Measurements from ENCODE around the gene PPP1R3F. TPM values are rescaled to one million over a fixed set of nuclear protein-coding genes. Genes with fewer than 3 reads are reported as not detected.

Gene PPP1R3F, protein sequence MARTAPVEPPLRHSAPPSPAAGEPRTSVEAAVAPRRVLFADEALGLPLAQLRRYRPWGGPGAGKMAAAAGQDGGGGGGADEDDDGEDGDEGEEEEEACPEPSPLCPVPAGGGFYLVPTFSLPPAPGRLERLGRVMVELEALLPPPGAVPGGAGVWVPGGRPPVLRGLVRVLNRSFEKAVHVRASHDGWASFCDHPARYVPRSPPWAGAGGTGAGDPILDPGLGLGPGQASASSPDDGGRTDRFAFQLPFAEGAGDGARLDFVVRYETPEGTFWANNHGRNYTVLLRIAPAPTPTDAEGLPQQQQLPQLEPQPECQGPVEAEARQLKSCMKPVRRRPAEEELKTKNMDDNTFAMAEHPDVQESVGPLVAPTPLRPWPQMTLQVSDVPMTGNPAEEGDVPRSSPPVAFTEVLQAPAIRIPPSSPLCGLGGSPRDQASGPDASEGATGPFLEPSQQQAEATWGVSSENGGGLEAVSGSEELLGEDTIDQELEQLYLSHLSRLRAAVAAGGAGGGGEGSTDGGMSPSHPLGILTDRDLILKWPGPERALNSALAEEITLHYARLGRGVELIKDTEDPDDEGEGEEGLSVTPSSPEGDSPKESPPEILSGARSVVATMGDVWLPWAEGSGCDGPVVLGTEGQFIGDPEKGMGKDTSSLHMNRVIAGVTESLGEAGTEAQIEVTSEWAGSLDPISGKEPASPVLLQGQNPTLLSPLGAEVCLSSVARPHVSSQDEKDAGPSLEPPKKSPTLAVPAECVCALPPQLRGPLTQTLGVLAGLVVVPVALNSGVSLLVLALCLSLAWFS
- 1 to 10 TPM; 1.9 to 2.5 TPM for total RNA-seq
- long read RNA-seq, partial matches to known transcripts, result 1 of 2 reads
- long read RNA-seq, other reads (novel, unspliced or antisense), result 1 of 2 reads

DNA sequence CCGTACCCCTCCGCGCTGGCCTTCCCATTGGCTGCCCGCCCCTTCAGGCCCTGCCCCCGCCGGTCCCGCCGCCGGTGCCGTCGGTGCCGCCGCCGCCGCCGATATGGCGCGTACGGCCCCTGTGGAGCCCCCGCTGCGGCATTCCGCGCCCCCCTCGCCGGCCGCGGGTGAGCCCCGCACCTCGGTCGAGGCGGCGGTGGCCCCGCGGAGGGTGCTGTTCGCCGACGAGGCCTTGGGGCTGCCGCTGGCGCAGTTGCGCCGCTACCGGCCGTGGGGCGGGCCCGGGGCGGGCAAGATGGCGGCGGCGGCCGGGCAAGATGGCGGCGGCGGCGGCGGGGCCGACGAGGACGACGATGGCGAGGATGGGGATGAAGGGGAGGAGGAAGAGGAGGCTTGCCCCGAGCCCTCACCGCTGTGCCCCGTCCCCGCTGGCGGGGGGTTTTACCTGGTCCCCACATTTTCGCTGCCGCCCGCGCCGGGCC lies at the start of gene PPP1R3F:
PPP1R3F (plus strand) TSS at position 27 of the 482 bp plus-strand sequence; CDS start at position 104, 77 bp downstream.
- DNase-seq, result no peak
- ATAC-seq, result peak; percentile 12
- intact Hi-C loops (cut with DNase I, micrococcal nuclease), result no loop called here

DNA sequence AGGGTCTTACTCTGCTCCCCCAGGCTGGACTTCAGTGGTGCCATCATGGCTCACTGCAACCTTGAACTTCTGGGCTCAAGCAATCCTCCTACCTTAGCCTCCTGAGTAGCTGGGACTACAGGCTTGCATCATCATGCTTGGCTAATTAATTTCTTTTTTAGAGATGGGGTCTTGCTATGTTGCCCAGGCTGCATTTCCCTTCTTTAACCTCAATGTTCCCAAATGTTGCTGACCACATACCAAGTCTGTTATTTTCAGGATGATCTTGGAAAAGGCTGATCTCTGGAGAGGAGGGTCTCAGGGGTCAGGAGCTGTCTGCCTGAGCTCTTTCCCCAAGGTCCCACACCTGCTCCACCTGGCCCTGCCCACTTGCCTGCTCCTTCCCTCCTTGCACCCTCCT lies 49.5 kb upstream of the PPP1R3F start:
- DNase-seq (no peak), ATAC-seq (no peak)
- intact Hi-C loops (cut with DNase I, micrococcal nuclease), result no loop called here

DNA sequence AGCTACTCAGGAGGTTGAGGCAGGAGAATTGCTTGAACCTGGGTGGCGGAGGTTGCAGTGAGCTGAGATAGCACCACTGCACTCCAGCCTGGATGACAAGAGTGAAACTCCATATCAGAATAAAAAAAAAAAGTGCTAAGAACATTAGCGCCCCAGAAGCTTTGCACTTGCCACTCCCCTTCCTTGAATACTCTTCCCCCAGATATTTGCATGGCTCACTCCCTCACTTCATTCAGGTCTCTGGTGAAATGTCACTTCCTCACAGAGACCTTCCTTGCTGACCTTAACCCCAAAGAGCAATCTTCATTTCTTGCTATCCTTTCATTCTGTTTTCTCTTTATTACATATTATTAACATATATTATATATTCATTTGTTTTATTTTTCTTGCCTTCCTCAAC lies 47.7 kb upstream of the PPP1R3F start:
- no peak for DNase-seq
- intact Hi-C loops (cut with DNase I, micrococcal nuclease), result no loop called here
- ATAC-seq, result no peak

DNA sequence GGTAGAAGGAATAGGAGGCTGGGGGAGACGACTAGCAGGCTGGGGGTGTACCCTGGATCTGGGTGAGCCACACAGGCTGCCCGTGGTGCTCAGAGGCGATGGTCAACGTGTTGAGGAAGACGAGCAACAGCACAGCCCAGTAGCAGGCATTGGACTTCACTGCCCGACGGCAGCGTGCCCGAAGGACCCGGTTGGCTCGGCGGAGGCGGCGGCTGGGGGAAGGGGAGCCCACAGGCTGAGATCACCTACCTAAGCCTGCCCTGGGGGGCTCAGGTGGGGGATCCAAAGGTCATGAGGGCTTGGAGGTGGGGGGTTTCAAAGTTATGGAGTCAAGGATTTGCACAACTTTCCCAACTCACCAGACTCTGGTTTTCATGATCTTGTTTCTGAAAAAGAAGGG lies 43.7 kb upstream of the PPP1R3F start:
- no peak for ATAC-seq
- DNase-seq, result no peak
- intact Hi-C loops (cut with DNase I, micrococcal nuclease), result no loop called here

DNA sequence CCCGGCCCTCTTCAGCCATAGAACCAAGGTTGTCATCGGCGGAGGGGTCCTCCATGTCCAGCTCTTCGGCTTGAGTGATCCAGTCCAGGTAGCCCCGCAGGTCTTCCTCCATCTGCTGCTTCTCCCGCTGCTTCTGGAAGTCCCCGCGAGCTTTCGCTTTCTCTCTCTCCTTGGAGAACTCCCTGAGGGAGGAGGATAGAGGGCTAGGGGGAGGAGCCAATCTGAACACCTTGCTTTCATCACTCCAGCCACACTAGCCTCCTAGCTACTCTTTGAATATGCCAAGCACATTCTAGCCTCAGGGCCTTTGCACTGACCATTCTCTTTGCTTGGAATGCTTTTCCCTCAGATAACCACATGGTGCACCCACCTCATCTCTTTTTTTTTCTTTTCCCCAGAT lies 42.6 kb upstream of the PPP1R3F start:
- intact Hi-C loops (cut with DNase I, micrococcal nuclease), result no loop called here
- ATAC-seq (no peak), DNase-seq (no peak)

DNA sequence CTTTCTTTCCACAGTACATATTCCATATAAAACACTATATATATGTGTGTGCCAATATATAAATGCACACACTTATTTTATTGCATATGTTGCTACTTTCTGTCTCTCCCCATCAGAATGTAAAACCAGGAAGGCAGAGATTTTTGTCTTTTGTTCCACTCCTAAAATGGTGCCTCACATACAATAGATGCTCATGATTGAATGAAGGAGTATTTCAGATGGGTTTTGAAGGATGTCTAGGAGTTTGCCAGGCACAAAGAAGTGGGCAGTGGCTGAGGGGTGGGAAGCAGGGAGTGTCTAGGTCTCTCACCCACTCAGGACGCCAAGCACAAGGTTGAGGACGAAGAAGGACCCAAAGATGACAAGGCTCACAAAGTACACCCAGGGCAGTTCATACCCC lies 41.9 kb upstream of the PPP1R3F start:
- DNase-seq, result no peak
- no peak for ATAC-seq
- intact Hi-C loops (cut with DNase I, micrococcal nuclease), result no loop called here

DNA sequence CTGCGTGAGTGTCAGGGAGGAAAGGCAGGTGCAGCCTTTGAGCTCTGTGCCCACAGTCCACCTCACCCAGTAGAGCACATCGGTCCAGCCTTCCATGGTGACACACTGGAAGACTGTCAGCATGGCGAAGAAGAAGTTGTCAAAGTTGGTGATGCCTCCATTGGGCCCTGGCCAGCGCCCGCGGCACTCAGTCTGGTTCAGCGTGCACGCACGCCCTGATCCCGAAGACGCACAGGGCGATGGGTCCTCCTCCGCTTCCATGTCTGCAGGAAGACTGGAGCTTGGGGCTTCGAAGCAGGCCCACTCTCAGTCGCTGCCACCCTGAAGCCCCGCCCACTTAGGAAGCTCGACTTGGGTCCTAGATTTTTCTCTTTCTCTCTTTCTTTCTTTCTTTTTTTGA lies 41.4 kb upstream of the PPP1R3F start:
- DNase-seq, result no peak
- intact Hi-C loops (cut with DNase I, micrococcal nuclease), result no loop called here

DNA sequence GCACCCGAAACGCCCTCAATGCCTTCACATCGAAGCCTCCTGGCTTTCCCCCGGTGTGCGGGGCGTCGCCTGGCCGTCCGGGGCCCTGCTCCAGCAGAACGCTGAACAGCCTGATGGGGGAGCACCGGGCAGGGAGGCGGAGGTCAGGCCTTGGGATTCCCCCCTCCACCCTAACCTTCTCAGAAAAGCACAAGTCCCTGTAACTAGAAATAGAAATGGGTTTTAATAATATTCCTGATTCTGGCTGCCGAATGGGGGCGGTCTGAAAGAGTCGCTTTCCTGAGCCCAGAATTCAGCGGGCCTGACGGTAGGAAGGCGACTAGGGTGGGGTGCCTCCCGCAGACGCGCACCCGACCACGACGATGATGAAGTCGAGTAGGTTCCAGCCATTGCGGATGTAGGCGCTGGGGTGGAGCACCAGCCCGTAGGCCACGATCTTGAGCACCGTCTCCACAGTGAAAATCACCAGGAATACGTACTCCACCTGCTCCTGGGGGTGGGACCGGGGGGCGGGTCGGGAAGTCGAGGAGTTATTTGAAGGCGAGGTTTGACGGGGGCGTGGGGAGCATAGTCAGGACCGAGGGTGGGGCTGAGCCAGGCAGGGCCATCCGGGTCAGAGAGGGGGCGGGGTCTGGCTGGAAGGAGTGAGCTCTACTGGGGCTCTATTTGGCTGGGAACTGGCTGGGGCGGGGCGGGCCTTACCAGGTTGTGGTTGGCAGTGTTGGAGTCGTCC lies 38.9 kb upstream of the PPP1R3F start:
- intact Hi-C loops (cut with DNase I, micrococcal nuclease), result no loop called here
- ATAC-seq (peak; percentile 88), DNase-seq (peak; percentile 88)

More for the DNA sequence above, 41.4 kb upstream of the PPP1R3F start:
- ATAC-seq, result no peak

DNA sequence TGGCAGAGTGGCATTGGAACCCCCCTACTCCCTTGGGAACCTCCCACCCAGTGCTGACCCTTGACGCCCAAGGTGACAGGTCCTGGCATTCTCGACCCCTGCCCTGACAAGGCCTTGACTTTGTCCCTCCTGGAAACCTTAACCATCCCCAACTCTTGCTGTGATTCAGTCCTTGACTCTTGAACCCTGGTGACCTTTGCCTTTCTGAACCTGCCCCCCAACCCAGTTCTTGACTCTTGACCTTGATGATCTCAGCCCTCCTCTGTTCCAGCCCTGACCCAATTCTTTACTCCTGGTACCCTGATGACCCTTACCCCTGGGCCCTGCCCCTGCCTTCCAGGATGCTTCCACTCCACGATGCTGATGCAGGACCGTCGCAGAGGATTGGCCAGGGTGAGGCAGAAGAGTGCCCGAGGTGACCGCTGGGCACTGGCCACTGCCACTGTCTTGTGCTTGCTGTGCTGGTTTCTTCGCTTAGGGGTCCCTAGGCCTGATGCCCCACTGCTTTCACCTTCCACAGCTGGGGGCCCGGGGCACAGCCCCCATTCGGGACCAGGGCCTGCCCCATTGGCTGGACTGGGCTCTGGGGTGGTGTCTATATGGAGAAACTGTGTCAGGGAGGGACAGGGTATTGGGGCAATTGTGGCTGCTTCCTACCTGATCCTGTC lies 38.1 kb upstream of the PPP1R3F start:
- intact Hi-C loops (cut with DNase I, micrococcal nuclease), result no loop called here
- DNase-seq (no peak), ATAC-seq (no peak)

DNA sequence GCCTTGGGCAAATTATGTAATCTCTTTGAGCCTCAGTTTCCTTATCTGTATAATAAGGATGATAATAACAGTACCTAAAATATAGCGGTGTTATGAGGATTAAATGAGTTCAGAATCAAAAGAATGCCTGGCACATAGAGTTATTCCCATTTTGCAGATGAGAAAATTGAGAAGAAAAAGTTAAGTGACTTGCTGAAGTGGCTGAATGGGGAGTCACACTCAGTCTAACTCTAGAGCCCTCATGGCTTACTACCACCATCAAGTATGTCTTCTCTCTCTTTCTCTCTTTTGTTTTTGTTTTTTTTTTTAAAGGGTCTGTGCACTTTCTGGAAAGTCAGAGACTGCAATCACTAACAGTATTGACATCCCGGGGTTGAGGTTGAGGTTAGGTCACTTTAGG lies 37.1 kb upstream of the PPP1R3F start:
- DNase-seq, result no peak
- intact Hi-C loops (cut with DNase I, micrococcal nuclease), result no loop called here
- ATAC-seq, result no peak

DNA sequence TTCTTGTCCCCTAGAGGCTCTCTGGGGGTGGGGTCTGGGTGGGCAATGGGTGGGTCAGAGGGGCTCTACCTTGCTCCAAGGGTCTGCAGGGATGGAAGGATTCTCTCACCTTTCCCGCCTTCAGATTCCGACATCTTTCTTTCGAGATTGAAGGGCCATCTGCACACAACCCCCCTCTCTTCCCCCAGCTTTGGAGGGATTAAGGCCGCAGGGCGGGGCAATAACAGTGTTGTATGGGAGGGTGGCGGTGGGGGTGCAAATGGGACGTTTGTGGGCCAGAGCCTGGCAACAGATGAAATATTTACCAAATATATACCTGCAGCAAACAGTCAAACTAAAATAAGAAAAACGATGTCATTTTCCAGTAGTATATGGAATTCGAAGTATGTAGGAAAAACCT lies 36.4 kb upstream of the PPP1R3F start, which contains the start of gene CACNA1F:
CACNA1F (minus strand) TSS at position 165 of the 400 bp plus-strand sequence; CDS start at position 134, 31 bp downstream.
- intact Hi-C loops (cut with DNase I, micrococcal nuclease), result no loop called here
- ATAC-seq, result no peak
- no peak for DNase-seq

DNA sequence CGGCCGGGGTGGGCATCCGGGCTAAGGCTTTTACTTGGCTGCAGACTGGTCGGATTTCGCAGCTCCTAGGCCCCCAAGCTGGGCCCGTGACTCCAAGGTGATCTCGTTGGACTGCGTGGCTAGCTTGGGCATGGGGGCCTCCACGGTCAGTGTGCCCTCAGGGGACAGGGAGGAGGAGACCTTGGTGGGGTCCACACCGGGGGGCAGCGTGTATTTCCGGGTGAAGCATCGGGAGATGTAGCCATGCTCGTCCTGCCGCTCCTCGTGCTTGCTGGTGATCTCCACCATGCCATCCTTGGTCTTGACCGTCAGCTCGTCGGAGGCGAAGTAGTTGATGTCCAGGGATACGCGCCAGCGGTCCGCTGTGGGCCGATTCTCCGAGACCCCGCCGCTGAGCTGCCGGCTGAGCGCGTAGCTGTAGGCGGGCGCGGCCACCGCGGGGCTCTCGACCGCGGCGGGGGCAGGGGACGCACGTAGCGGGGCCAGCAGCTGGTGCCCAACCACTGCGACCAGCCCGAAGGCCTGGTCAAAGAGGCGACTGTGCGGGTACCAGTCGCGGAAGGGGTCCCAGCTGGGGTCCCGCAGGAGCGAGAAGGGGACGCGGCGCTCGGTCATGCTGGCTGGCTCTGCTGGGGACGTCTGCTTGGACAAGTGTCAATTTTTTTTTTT lies 35.6 kb upstream of the PPP1R3F start:
- intact Hi-C loops (cut with DNase I, micrococcal nuclease), result no loop called here
- ATAC-seq, result no peak
- DNase-seq, result no peak

DNA sequence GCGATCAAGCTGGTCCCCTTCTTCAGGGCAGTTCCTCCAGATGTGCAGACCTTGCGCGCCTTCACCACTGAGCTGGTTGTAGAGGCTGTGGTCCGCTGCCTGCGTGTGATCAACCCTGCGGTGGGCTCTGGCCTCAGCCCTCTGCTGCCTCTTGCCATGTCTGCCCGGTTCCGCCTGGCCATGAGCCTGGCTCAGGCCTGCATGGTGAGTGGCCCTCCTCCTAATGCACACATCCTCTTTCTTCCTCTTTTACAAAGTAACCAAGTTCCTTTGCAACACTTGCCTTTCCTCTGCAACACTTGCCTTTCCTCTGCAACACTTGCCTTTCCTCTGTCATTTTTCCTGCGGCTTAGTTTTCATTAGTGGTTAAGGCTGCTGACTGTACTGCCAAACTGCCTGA lies 32.5 kb upstream of the PPP1R3F start:
- DNase-seq (no peak), ATAC-seq (no peak)
- intact Hi-C loops (cut with DNase I, micrococcal nuclease), result no loop called here

DNA sequence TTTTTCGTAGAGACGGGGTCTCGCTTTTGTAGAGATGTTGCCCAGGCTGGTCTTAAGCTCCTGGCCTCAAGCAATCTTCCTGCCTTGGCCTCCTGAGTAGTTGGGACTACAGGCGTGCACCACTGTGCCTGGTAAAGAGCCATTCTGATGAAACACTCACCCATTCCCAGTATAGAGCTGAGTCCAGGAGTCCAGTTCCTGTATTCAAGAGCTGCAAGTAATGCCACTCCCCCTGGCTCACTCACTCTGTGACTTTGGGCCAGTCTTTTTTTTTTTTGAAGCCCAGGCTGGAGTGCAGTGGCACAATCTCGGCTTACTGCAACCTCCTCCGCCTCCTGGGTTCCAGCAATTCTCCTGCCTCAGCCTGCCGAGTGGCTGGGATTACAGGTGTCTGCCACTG lies 30.9 kb upstream of the PPP1R3F start:
- no peak for ATAC-seq
- no peak for DNase-seq
- intact Hi-C loops (cut with DNase I, micrococcal nuclease), result no loop called here

DNA sequence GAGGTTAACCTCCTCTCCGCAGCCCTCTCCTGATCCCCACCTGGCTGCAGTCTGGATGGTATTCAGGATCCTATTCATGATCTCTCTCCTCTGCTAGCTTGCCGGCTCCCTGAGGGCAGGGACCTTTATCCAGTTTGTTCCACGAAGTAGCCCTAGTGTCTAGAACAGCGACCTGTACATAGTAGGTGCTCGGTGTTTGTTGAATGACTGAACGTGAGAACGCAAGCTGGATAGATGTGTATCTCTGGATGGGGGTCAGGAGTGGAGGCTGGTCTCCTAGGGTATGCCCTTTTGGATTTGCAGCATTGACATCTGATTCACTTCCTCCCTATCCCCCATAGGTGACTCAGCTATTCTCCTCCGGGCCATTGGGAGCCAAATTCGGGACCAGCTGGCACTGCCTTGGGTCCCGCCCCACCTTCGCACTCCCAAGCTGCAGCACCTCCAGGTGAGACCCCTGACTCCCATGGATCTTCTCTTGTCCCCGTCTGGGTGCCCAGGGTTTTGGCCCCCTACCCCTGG lies 27.0 kb upstream of the PPP1R3F start:
- intact Hi-C loops (cut with DNase I, micrococcal nuclease), result no loop called here
- DNase-seq, result no peak
- ATAC-seq, result no peak

DNA sequence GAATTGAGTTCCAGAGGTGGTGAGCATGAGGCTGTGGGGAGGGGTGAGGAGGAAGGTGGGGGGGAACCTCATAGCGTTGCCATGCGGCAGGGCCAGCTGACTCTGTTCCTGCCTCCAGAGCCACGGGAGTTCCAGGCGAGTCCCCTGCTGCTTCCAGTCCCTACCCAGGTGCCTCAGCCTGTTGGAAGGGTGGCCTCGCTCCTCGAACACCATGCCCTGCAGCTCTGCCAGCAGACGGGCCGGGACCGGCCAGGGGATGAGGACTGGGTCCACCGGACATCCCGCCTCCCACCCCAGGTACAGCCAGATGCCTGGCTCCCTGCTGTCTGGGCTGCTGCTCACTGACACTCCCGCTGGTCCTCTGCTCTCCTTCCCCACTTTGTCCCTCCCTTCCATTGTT lies 26.4 kb upstream of the PPP1R3F start:
- ATAC-seq (no peak), DNase-seq (no peak)
- intact Hi-C loops (cut with DNase I, micrococcal nuclease), result no loop called here

DNA sequence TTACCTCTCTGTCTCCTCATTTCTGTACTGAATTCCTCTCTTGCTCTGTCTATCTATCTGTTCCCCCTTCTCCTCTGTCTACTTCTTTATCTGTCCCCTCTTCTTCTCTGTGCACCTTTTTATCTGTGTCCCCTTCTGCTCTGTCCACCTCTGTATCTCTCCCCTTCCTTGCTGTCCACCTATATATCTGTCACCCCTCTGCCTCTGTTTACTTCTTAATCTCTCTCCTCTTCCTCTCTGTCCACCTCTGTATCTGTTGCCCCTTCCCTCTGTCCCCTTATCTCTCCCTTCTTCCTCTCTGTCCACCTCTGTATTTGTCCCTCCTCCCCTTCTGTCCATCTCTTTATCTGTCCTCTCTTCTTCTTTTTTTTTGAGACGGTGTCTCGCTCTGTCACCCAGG lies 25.4 kb upstream of the PPP1R3F start:
- intact Hi-C loops (cut with DNase I, micrococcal nuclease), result no loop called here
- DNase-seq, result no peak
- no peak for ATAC-seq

DNA sequence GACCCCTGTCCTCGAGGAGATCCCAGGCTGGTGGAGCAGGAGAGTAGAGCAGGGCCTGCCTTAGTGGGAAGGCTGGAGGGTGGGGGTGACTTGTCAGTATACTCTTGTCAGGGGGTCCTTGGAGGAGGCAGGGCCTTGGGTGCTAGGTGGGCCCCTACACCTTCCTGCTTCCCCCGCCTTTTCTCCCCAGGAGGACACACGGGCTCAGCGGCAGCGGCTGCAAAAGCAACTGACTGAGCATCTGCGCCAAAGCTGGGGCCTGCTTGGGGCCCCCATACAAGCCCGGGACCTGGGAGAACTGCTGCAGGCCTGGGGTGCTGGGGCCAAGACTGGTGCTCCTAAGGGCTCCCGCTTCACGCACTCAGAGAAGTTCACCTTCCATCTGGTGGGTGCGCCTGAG lies 23.1 kb upstream of the PPP1R3F start:
- no peak for ATAC-seq
- DNase-seq, result no peak
- intact Hi-C loops (cut with DNase I, micrococcal nuclease), result no loop called here
